Activated CD4-positive, alpha-beta T cell treated with anti-CD3 and anti-CD28 coated beads, Interleukin-2, amount 10 ng/mL, durations not matched to agents 7 days and 5 days (primary cell): ENCODE measurements around the gene EIF4A2. TPM values are rescaled to one million over a fixed set of nuclear protein-coding genes. Genes with fewer than 3 reads are reported as not detected.

Experiments
- CTCF ChIA-PET: fragments of 350-600 bp; sonication (Branson Sonifier 250); formaldehyde crosslinking; loops from one replicate; lab custom pipeline; 2021; ENCODE audit warnings: antibody characterized with exemption; lab: Charles Lee
- POLR2A ChIA-PET: fragments of 350-600 bp; sonication (Branson Sonifier 250); formaldehyde crosslinking; loops from one replicate; lab custom pipeline; 2021; ENCODE audit warnings: antibody characterized with exemption; lab: Charles Lee
- DNase-seq: peaks from one replicate; pipeline ENCODE4 v3.0.0-alpha.2; 2020
- H3K27ac Mint-ChIP-seq: one replicate; pipeline ENCODE4 v1.8.0; 2021; ENCODE audit warnings: mild to moderate bottlenecking, moderate library complexity, mixed read lengths
- H3K27me3 Mint-ChIP-seq: one replicate; pipeline ENCODE4 v1.8.0; 2021; ENCODE audit warnings: mixed read lengths
- H3K36me3 Mint-ChIP-seq: one replicate; pipeline ENCODE4 v1.8.0; 2021; ENCODE audit warnings: low read depth, mixed read lengths
- H3K4me1 Mint-ChIP-seq: one replicate; pipeline ENCODE4 v1.8.0; 2021; ENCODE audit warnings: mixed read lengths
- H3K4me3 Mint-ChIP-seq: one replicate; pipeline ENCODE4 v1.8.0; 2021; ENCODE audit warnings: mild to moderate bottlenecking, moderate library complexity, mixed read lengths
- H3K9me3 Mint-ChIP-seq: one replicate; pipeline ENCODE4 v1.8.0; 2021; ENCODE audit warnings: mixed read lengths
- total RNA-seq, 2 experiments: library from RNA; stranded (reverse); gene quantifications; one replicate each; pipeline ENCODE4 v1.2.3, GENCODE V29; 2021

The EIF4A2 gene
- 100 to 1,000 TPM; 351 to 383 TPM for total RNA-seq

- DNase-seq: peak; percentile 90
- peak within 1 kb of the TSS; percentile 99 for H3K4me3 Mint-ChIP-seq
- H3K36me3 Mint-ChIP-seq: peaks cover 47% of the 10 kb centered on the region
- peaks cover 40% of the 10 kb centered on the region for H3K4me1 Mint-ChIP-seq
- no peaks in the 10 kb centered on the region for H3K27me3 Mint-ChIP-seq
- ChIA-PET POLR2A (interaction anchor here (0.5 to 1.4 kb wide), 10 partner anchors 8 to 264 kb away, joined by 3 to 17 read pairs (median 4); partner anchors contain the start of genes DNAJB11 and RFC4), CTCF (interaction anchor here (1.0 to 2.3 kb wide), 5 partner anchors 10 to 169 kb away, joined by 3 to 7 read pairs (median 7); no protein-coding TSS in a partner anchor)
- no peaks in the 10 kb centered on the region for H3K9me3 Mint-ChIP-seq
- H3K27ac Mint-ChIP-seq: peak within 1 kb of the TSS; percentile 99
Observed at GRCh38 chr3:186783058-186783730, at the start of gene EIF4A2. Gene EIF4A2, plus strand, starts transcription at chr3:186783577. Its CDS starts 34 bp downstream, at chr3:186783611.

GRCh38 chr3:186742618-186743380, 40.6 kb upstream of the EIF4A2 start:
- ChIA-PET CTCF (interaction anchor here (0.7 kb wide), 1 partner anchor 139 kb away, joined by 3 read pairs; no protein-coding TSS in a partner anchor), POLR2A (no interaction called here)
- Mint-ChIP-seq H3K4me3 (no peak overlapping the region), H3K27ac (no peak overlapping the region), H3K9me3 (peaks cover 2% of the 10 kb centered on the region), H3K36me3 (no peaks in the 10 kb centered on the region), H3K27me3 (no peaks in the 10 kb centered on the region), H3K4me1 (peaks cover 4% of the 10 kb centered on the region)
- no peak for DNase-seq

- Mint-ChIP-seq H3K27ac (no peak overlapping the region), H3K36me3 (no peaks in the 10 kb centered on the region), H3K27me3 (no peaks in the 10 kb centered on the region), H3K4me3 (no peak overlapping the region), H3K9me3 (peaks cover 2% of the 10 kb centered on the region), H3K4me1 (peaks cover 6% of the 10 kb centered on the region)
- DNase-seq: no peak
- CTCF ChIA-PET: no interaction called here
- POLR2A ChIA-PET: no interaction called here
Observed at GRCh38 chr3:186743666-186744065, 39.7 kb upstream of the EIF4A2 start.

GRCh38 chr3:186746008-186746407, 37.4 kb upstream of the EIF4A2 start:
- CTCF ChIA-PET: no interaction called here
- no peak for DNase-seq
- Mint-ChIP-seq H3K9me3 (peaks cover 2% of the 10 kb centered on the region), H3K27ac (no peak overlapping the region), H3K27me3 (no peaks in the 10 kb centered on the region), H3K36me3 (no peaks in the 10 kb centered on the region), H3K4me3 (no peak overlapping the region), H3K4me1 (peaks cover 6% of the 10 kb centered on the region)
- POLR2A ChIA-PET: no interaction called here

- POLR2A ChIA-PET: no interaction called here
- H3K4me3 Mint-ChIP-seq: no peak overlapping the region
- DNase-seq: no peak
- peaks cover 9% of the 10 kb centered on the region for H3K4me1 Mint-ChIP-seq
- no peaks in the 10 kb centered on the region for H3K36me3 Mint-ChIP-seq
- no peaks in the 10 kb centered on the region for H3K27me3 Mint-ChIP-seq
- no peak overlapping the region for H3K27ac Mint-ChIP-seq
- peaks cover 2% of the 10 kb centered on the region for H3K9me3 Mint-ChIP-seq
- CTCF ChIA-PET: interaction anchor here (1.0 kb wide), 1 partner anchor 99 kb away, joined by 3 read pairs; no protein-coding TSS in a partner anchor
Observed at GRCh38 chr3:186750316-186750715, 33.1 kb upstream of the EIF4A2 start.

GRCh38 chr3:186751480-186751879, 31.9 kb upstream of the EIF4A2 start:
- H3K9me3 Mint-ChIP-seq: no peaks in the 10 kb centered on the region
- H3K27ac Mint-ChIP-seq: no peak overlapping the region
- H3K36me3 Mint-ChIP-seq: no peaks in the 10 kb centered on the region
- no peak for DNase-seq
- POLR2A ChIA-PET: no interaction called here
- peaks cover 5% of the 10 kb centered on the region for H3K4me1 Mint-ChIP-seq
- H3K27me3 Mint-ChIP-seq: no peaks in the 10 kb centered on the region
- H3K4me3 Mint-ChIP-seq: no peak overlapping the region
- CTCF ChIA-PET: interaction anchor here (1.3 kb wide), 1 partner anchor 15 kb away, joined by 3 read pairs; no protein-coding TSS in a partner anchor

- H3K4me1 Mint-ChIP-seq: peaks cover 3% of the 10 kb centered on the region
- ChIA-PET POLR2A (no interaction called here), CTCF (interaction anchor here (0.7 kb wide), 1 partner anchor 14 kb away, joined by 3 read pairs; no protein-coding TSS in a partner anchor)
- H3K36me3 Mint-ChIP-seq: no peaks in the 10 kb centered on the region
- H3K9me3 Mint-ChIP-seq: no peaks in the 10 kb centered on the region
- DNase-seq: no peak
- no peak overlapping the region for H3K27ac Mint-ChIP-seq
- no peaks in the 10 kb centered on the region for H3K27me3 Mint-ChIP-seq
- H3K4me3 Mint-ChIP-seq: no peak overlapping the region
Observed at GRCh38 chr3:186754006-186754405, 29.4 kb upstream of the EIF4A2 start.

GRCh38 chr3:186754871-186755270, 28.5 kb upstream of the EIF4A2 start:
- Mint-ChIP-seq H3K27ac (no peak overlapping the region), H3K27me3 (no peaks in the 10 kb centered on the region), H3K4me1 (peaks cover 3% of the 10 kb centered on the region), H3K36me3 (no peaks in the 10 kb centered on the region), H3K4me3 (no peak overlapping the region), H3K9me3 (no peaks in the 10 kb centered on the region)
- POLR2A ChIA-PET: no interaction called here
- DNase-seq: no peak
- CTCF ChIA-PET: no interaction called here

- H3K36me3 Mint-ChIP-seq: no peaks in the 10 kb centered on the region
Observed at GRCh38 chr3:186757214-186757613, 26.2 kb upstream of the EIF4A2 start.

GRCh38 chr3:186757686-186758220, 25.6 kb upstream of the EIF4A2 start:
- H3K9me3 Mint-ChIP-seq: no peaks in the 10 kb centered on the region
- no peaks in the 10 kb centered on the region for H3K36me3 Mint-ChIP-seq
- no peak overlapping the region for H3K4me3 Mint-ChIP-seq
- H3K4me1 Mint-ChIP-seq: peaks cover 3% of the 10 kb centered on the region
- DNase-seq: no peak
- H3K27me3 Mint-ChIP-seq: no peaks in the 10 kb centered on the region
- ChIA-PET POLR2A (no interaction called here), CTCF (interaction anchor here (1.6 kb wide), 1 partner anchor 11 kb away, joined by 3 read pairs; no protein-coding TSS in a partner anchor)
- H3K27ac Mint-ChIP-seq: no peak overlapping the region

More at GRCh38 chr3:186757214-186757613, 26.2 kb upstream of the EIF4A2 start:
- no peak for DNase-seq
- CTCF ChIA-PET: interaction anchor here (0.6 to 1.6 kb wide), 5 partner anchors 10 to 727 kb away, joined by 3 to 6 read pairs (median 4); no protein-coding TSS in a partner anchor
- H3K27me3 Mint-ChIP-seq: no peaks in the 10 kb centered on the region
- no peaks in the 10 kb centered on the region for H3K9me3 Mint-ChIP-seq
- H3K27ac Mint-ChIP-seq: no peak overlapping the region
- POLR2A ChIA-PET: no interaction called here
- no peak overlapping the region for H3K4me3 Mint-ChIP-seq
- peaks cover 3% of the 10 kb centered on the region for H3K4me1 Mint-ChIP-seq

GRCh38 chr3:186759231-186759930, 24.0 kb upstream of the EIF4A2 start:
- Mint-ChIP-seq H3K36me3 (no peaks in the 10 kb centered on the region), H3K27ac (no peak overlapping the region), H3K27me3 (no peaks in the 10 kb centered on the region), H3K4me1 (no peaks in the 10 kb centered on the region), H3K4me3 (no peak overlapping the region), H3K9me3 (no peaks in the 10 kb centered on the region)
- ChIA-PET POLR2A (no interaction called here), CTCF (no interaction called here)
- DNase-seq: no peak

GRCh38 chr3:186760141-186760833, 23.1 kb upstream of the EIF4A2 start:
- POLR2A ChIA-PET: no interaction called here
- no peaks in the 10 kb centered on the region for H3K9me3 Mint-ChIP-seq
- no peak overlapping the region for H3K4me3 Mint-ChIP-seq
- CTCF ChIA-PET: interaction anchor here (1.4 kb wide), 1 partner anchor 12 kb away, joined by 6 read pairs; no protein-coding TSS in a partner anchor
- no peaks in the 10 kb centered on the region for H3K36me3 Mint-ChIP-seq
- no peak for DNase-seq
- no peaks in the 10 kb centered on the region for H3K27me3 Mint-ChIP-seq
- H3K4me1 Mint-ChIP-seq: no peaks in the 10 kb centered on the region
- H3K27ac Mint-ChIP-seq: no peak overlapping the region
